HG02610 (cell line): ENCODE results near the gene VSIG1.
A peak's percentile ranks its signal among the peaks of the same experiment; 100 is the strongest.

Source experiments
- ATAC-seq: cut with Tn5 transposase; IDR thresholded peaks from one replicate; pipeline ENCODE4 v1.9.1; 2021; ENCODE audit warnings: mild to moderate bottlenecking, moderate library complexity; ENCODE audit not compliant: unreplicated experiment

Gene VSIG1

GRCh38 chrX:108064001-108064400, 19.1 kb downstream of the VSIG1 start:
- ATAC-seq = no peak

- ATAC-seq = peak; percentile 78
Observed at GRCh38 chrX:108064613-108065012, 19.7 kb downstream of the VSIG1 start.

DNA sequence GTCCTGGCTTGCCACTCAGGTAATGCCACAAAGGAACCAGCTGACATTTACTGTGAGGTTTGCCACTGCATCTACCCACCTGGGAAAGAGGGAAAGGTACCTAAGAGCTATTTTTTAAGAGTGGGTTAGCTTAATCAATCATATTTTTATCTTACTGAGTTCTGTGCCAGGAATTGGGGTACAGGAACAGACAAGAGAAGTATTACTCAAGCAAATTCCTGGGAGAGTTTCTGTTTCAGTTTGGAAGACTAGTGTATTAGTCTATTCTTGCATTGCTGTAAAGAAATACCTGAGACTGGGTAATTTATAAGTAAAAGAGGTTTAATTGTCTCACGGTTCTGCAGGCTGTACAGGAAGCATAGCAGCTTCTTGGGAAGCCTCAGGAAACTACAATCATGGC, 23.3 kb downstream of the VSIG1 start:
- no peak for ATAC-seq

DNA sequence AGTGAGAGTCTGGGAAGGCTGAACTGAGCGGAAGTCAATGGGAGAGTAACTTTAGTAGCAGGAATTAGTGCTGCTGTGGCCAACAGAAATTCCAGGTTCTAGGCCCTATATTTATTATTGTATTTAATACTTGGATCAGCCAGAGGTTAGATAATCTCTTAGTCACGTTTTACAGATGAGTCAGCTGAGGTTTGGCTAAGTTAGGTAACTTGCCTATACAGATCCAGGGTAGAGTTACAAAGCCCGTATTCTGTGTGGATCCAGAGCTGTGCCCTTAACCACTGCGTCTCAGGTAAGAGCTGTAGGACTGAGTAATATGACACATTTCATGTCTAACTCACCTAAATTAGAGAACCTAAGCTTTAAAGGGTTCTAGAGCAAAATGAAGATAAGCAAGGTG, 26.0 kb downstream of the VSIG1 start:
- ATAC-seq = no peak

DNA sequence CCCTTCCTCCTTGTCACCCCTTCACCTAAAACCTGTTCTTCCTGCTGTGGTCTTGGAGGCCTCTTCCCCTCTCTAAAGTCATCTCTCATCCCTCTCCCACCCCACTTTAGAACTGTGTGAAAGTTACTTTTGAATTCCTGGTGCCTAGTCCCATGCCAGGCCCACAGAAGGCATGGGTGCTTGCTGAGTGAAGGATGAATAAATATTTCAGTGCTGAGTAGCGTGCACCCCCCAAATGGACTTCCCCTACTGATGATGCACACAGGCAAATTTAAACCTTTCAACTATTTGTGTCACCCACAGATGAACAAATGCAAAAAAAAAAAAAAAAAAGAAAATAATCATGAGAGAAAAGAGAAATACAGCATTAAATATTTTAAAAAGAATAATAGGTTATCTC, 26.7 kb downstream of the VSIG1 start:
- ATAC-seq = no peak

DNA sequence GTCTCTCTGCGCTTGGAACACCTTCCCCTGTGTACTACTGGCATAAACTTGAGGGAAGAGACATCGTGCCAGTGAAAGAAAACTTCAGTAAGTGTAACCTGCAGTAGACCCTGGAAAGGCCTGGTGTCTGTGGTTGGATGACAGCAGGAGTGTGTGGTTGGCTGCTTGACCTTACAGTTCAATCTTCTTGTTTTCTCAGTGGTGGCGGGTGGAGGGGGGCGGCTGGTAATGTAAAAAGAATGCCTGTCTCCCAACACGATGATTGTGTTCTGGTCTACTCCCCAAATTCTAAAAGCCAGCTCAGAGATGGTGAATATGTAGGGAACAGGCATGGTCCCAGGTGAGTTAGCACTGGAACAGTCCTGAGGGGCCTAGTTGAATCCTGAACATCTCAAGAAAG, 27.9 kb downstream of the VSIG1 start:
- no peak for ATAC-seq

- no peak for ATAC-seq
Observed at GRCh38 chrX:108081110-108081509, 36.2 kb downstream of the VSIG1 start.

DNA sequence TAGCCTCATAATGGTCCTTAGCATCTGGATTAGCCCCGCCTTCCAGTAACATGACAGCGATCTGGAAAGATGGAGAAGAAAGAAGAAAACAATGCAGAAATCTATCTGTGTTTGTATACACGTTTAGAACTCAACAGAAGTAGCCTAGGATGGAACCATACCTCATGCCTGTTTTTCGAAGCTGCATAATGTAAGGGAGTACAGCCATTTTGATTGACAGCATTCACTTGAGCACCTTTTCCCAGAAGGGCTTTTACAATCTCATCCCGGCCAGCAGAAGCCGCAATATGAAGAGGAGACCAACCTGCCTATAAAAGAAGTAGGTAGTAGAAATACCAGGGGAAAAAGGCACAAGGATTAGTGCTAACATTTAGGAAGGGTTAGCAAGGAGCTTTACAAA, 42.9 kb downstream of the VSIG1 start:
- ATAC-seq = no peak

DNA sequence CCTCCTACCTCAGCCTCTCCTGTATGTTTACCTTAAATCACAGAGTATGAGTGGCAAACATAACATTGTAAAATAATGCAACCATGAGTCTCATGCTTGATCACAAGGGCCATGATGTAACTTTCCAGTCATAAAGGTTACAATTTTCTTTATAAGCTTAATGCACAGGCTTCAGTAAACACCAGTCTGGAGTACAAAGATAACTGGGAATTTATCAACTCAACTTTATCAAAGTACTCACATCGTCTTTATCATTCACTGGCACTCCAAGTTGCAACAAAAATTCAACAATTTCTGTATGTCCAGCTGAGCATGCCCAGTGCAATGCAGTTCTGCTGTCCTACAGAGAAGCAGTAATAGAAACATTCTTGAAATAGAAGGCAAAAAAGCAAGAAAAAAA, 43.6 kb downstream of the VSIG1 start:
- ATAC-seq = no peak

DNA sequence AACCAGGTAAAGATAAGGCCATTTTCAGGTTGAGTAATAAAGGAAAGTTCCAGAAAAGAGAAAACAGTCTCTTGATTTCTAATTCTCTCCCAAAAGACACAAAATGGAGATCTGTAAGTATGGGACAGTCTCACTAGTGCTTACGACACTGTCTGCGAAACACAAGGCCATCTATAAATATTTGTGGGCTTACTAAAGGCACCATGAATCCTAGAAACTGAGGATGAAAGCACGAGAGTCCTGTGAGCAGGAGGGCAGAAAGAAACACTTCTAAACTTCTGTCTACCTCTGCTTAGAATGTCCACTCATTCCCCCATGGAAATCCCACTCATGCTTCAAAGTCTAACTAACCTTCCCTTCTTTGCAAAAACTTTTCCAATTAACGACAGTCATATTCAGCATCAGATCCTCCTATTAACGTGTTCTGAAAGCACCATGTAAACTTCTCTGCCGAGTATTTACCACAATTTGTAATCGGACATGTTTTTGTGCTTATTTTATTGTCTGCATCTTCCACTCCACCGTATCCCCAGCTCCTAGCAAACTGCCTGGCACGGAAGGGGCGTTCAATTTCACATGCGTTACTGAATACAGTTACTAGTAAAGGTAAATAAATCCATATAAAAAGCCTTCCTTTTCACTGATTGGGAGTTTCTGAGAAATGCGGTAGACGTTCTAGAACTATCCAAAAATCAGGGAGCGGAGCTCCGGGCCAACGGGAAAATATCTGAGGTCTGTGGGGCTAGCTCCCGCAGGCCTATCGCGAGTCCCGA, 45.8 kb downstream of the VSIG1 start:
- ATAC-seq = peak; percentile 0

DNA sequence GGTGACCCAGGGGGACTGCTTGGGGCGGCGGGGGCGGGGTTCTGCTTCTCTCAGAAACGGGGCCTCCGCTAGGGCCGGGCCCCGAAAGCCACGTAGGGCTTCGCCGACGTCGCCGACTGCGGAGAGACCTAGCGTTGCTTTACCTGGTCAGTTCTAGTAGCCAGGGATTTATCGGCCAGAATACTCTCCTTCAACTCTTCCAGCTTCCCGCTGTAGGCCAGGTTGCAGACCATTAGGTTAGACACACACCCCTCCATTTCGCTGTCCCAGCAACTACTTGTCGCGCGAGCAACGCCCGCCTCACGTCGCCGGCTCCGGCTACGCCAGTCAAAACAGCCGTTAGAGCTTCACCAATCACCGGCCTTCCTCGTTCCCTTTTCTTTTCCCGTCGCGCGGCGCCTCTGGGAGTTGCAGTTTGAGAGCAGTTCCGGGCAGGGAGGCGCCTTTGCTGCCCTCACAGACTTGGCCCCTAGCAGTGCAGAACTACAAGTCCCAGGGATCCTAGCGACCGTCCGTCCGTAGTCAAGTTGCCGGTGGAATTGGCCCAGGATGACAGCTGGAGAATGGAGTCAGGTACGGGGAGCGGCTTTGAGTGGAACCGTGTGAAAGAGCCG, 46.5 kb downstream of the VSIG1 start, which contains the start of the genes ATG4A and PSMD10:
Gene ATG4A (plus strand): TSS at position 515 of the 614 bp plus-strand sequence. CDS start 49 bp downstream, at position 564.
Gene PSMD10 (minus strand): TSS at position 279 of the 614 bp plus-strand sequence. CDS start 22 bp downstream, at position 257.
- peak; percentile 96 for ATAC-seq

DNA sequence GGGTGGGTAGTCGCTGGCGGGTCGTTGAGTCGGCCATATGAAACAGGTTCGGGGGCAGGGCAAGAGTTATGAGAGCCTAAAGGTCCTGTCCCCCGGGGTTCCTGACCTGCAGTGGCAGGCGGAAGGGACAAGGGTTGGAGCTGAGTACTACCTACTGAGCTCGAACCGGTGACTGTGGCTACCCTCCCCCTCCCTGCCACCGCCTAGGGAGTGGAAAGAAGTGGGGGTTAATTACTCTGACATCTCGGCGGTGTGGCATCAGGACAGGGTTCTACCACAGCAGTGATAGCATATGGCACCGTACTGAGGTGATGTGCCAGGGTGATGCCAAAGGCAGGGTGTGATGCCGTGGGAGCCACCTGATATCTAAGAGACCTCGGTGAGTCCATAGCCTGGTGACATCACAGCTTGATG, 47.0 kb downstream of the VSIG1 start:
- peak; percentile 43 for ATAC-seq

DNA sequence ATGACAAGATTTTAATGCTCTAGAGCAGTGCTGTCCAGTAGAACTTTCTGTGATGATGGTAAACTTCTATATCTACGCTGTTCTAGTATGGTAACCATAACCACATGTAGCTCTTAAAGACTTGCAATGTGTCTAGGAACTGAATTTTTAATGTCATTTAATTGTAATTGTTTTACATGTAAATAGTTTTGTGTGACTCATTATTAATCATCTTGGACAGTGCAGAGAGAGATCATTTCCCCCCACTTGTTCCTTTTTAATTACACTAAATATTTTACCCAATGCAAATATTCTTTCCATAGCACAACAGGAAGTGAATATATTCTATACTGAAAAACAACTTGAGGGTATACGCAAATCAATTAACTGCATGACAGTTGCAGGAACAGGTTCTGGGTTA, 52.5 kb downstream of the VSIG1 start:
- no peak for ATAC-seq

DNA sequence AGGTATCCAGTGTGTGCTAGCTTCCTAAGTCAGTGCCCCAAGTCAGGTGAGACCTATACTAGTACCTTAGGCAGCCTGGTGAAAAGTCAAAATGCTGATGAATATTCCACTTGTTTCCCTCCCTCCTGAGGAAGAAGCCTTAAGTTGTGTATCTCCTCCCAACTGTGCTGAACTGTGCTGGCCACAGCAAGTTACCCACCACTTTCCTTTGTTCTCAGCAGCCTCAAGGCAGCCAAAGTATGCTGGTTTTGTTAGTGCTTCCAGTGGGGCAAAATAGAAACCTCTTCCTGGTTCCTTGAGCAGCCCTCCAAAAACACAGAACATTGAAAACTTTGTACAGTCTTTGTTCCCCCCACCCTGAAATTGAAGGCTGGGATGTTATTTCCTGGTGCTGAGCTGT, 60.6 kb downstream of the VSIG1 start:
- ATAC-seq = no peak

DNA sequence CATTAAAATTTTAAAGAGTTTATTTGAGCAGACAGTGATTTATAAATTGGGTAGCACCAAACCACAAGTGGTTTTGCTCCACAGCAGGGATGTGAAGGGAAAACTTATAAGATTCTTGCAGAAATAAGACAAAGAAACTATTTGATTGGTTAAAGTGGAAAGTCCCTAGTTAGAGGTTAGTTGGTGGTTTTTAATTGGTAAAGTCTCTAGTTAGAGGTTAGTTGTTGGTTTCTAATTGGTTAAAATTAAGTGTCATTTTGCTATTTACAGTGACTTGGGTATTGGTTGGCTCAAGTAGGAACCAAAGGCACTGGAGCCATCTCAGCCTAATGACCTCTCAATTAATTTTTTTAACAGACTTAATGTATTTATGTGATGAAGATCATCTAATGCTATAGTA, 69.7 kb downstream of the VSIG1 start:
- no peak for ATAC-seq

GRCh38 chrX:108117988-108118387, 73.1 kb downstream of the VSIG1 start:
- ATAC-seq = no peak

DNA sequence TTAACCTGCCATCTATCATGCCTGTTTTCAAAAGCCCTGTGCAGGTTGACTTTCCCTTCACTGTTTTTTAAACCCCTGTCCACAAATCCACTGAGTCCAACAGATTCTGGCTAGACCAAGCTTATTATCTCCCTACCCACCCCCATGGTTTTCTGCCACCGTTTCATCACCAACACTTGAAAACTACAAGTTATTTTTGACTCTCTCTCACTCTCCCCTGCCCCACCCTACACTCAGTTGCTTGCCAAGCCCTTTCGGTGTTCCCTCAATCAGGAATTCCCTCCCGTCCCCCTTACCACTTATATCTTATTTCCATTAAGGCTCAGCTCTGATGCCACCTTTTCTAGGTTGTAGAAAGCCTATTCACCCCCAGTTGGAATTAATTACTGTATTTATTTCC, 76.4 kb downstream of the VSIG1 start:
- ATAC-seq = no peak

DNA sequence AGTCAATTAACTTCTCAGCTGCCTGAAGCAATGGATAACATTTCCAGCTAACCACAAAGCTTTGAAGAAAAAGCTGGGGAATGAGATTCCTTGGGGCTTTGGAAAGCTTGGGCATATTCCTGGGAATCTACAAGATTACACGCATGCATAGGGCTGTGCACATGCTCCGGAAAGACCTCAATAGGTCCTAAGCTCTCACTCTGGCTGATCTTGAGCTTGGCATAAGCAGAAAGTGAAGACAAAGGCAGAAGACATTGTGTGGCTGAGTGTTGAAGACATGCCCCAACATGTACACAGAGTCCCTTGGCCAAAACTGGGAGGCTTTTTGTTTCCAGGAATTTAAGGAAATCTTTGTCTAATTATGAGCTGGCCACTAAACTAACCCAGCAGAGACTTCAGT, 77.9 kb downstream of the VSIG1 start:
- ATAC-seq = no peak

DNA sequence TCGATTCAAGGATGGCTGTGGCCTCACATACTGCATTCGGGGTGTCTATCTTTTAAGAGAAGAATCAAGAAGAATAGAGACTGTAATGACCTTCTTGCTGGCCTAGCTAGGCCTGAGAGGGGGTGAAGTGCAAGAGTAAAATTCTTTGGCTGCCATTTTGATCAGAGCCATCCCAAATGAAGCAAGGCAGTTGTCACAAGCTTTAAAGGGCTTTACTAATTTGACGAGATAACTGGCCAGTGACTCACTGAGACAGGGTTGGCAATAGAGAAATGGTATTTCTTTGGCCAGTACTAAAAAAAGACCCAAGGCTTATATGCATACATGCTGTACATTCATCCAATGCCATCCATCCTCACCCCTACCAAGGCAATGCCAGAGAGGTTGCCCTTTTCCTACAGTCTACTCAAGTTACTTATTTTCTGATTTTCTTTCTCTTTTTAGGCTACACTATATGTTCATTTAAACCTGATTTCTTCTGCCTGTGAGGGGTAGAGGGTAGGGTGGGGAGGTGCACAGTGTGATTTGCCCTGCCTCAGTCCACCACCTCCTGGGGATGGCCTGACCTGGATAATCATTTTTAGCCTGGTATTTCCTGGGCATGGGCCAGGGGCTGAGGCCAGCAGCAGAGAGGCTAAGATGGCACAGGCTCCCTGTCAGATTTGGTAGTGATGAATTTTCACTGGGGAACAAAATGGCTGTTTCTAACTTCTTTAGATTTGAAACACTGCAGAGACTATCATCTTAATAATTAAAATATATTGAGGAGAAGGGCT, 78.9 kb downstream of the VSIG1 start:
- no peak for ATAC-seq

GRCh38 chrX:108126661-108127060, 81.8 kb downstream of the VSIG1 start:
- ATAC-seq = no peak

DNA sequence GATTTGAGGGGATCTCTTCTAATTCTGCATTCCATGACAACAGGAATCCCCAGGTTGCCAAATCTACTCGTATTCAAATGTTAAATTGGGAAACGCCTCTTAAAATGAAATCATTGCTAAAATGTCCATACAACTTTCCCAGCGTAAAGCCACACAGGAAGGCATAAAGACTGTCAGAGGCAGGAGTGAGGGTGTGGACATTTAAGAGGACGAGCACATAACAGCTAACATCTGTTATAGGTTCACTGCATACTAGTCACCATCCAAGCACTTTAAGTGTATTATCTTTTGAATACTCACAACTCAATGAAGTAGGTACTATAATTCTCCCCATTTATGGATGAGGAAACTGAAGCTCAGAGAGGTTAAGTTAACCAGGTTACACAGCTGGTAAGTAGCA, 82.3 kb downstream of the VSIG1 start:
- no peak for ATAC-seq
